GM20000 (cell line): ENCODE measurements around the gene OR8K5.
"Not testable (repeated sequence)": the region's sequence is repeated elsewhere in the genome, so short reads cannot be mapped to it uniquely, and the experiment has no call there.

Experiments used
- DNase-seq: peaks from one replicate; pipeline ENCODE4 v3.0.0; 2012; ENCODE audit warnings: low spot score
- TF ChIP-seq, protein P1 (sequence below): IDR thresholded peaks from 2 replicates; pipeline ENCODE4 v1.5.1; 2012; ENCODE audit warnings: mild to moderate bottlenecking, control low read depth; ENCODE audit errors: extremely low read depth, missing control alignments

OR8K5 gene

DNA sequence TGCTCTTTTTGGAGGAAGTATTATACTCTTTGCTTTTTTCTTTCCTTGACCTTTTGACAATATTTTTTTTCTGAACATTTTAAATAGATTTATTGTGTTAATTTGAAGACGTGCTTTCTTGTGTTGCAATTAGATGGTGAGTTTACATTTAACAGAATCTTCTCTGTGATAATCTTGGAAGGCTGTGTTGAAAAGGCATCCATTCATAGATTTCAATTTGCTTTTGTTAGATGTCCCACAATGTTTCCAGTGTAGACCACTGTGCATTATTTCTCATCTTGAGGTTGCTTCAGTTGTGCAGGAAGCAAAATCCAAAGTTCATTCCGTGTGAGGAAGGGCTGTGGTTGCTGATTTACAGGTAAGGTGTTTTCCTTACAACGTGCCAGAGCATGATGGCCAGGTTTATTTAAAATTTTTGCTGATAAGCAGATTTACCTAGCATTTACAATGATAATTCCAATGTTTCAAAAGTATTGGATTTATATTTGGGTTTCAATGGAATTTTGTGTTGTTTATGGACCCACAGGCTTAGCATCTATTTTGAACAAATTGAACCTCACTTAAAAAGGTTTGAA lies 12.2 kb upstream of the OR8K5 start:
- TF ChIP-seq, protein P1, sequence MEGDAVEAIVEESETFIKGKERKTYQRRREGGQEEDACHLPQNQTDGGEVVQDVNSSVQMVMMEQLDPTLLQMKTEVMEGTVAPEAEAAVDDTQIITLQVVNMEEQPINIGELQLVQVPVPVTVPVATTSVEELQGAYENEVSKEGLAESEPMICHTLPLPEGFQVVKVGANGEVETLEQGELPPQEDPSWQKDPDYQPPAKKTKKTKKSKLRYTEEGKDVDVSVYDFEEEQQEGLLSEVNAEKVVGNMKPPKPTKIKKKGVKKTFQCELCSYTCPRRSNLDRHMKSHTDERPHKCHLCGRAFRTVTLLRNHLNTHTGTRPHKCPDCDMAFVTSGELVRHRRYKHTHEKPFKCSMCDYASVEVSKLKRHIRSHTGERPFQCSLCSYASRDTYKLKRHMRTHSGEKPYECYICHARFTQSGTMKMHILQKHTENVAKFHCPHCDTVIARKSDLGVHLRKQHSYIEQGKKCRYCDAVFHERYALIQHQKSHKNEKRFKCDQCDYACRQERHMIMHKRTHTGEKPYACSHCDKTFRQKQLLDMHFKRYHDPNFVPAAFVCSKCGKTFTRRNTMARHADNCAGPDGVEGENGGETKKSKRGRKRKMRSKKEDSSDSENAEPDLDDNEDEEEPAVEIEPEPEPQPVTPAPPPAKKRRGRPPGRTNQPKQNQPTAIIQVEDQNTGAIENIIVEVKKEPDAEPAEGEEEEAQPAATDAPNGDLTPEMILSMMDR: no peak
- DNase-seq: no peak

DNA sequence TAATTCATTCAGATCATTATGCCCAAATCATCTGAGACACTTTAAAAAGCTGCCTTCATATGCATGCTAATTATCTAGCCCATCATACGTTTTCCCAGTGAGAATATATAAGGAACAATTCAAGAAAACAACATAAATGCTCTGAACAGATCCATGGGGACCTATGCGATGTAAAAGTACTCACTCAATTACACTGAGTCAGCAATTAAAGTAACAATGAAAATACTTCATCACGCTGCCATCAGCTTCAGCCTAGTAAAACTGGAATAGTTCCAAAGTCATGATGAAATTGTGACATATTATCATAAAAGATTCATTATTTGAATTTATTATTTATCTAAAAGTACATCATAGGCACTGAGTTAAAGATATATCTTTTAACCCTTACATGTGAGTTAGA lies 3.7 kb upstream of the OR8K5 start:
- TF ChIP-seq, protein P1: no peak
- DNase-seq: no peak

GRCh38 chr11:56152333-56152732 lies 7.8 kb downstream of the OR8K5 start:
- no peak for DNase-seq
- TF ChIP-seq, protein P1: no peak

DNA sequence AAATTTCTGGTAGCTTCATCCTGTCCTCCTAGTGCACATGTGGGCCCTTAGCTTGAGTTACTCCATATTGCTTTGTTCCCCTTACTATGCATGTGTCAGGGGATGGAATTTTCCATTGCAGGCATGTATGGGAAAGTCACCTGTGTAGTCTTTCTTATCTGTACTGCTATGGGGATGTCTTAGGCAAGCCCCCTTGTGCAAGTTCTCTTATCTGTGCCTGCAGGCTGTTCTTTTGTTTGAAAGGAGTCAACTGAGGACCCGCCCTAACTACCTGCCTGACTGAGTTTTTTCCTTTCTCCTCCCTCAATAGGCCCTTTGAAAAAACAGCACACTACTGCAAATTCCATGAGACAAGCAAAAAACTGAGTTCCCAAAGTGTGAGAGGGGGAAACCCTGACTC lies 8.7 kb downstream of the OR8K5 start:
- TF ChIP-seq, protein P1: no peak
- DNase-seq: no peak

DNA sequence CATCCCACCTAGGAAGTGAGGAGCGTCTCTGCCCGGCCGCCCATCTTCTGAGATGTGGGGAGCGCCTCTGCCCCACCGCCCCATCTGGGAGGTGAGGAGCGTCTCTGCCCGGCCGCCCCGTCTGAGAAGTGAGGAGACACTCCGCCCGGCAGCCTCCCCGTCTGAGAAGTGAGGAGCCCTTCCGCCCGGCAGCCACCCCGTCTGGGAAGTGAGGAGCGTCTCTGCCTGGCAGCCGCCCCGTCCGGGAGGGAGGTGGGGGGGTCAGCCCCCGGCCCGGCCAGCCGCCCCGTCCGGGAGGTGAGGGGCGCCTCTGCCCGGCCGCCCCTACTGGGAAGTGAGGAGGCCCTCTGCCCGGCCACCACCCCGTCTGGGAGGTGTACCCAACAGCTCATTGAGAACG lies 16.4 kb downstream of the OR8K5 start:
- not testable (repeated sequence) for DNase-seq

DNA sequence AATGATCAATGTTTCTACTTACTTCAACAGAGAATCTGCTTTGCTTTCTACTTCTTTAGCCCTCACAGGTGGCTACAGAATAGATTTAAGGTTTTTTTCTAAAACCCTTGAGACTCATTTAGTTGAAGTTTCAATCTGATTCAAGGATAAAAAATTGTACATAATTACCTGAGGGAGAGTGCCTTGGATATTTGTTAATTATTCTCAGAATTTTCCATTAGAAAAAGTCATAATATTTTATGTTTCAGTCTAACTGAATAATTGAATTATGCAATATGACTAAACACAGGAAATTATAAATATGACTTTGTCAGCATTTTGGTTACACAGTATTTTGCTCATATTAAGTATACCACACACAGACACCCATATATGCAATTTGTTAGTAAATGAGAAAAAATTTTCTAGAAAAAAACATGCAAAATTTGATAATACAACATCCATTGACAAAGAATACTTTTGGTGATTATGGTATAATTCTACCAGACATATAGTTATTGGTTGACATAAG lies 19.9 kb downstream of the OR8K5 start, which contains the start of gene OR8J3:
TSS of gene OR8J3 (minus strand) at position 51 of the 511 bp plus-strand sequence. CDS start 2,483 bp downstream, outside the sequence.
- TF ChIP-seq, protein P1: no peak
- no peak for DNase-seq

DNA sequence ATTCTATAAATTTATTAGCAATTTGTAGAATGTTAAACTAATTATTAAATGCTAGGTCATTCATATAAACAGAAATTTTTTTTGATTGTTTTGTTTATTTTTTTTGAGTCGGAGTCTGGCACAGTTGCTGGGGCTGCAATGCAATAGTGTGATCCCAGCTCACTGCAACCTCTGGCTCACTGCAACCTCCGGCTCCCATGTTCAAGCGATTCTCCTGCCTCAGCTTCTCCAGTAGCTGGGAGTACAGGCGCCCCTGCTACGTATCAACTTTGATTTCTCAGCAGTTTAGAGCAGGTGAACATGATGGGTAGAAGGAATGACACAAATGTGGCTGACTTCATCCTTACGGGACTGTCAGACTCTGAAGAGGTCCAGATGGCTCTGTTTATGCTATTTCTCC lies 38.0 kb downstream of the OR8K5 start, which contains the start of gene OR8H3:
TSS of gene OR8H3 (plus strand) at position 301 of the 400 bp plus-strand sequence. CDS start at position 301, 0 bp downstream.
- TF ChIP-seq, protein P1: no peak
- no peak for DNase-seq
